Naive thymus-derived CD8-positive, alpha-beta T cell (primary cell): ENCODE results near the gene RERE. TPM values are rescaled to one million over a fixed set of nuclear protein-coding genes. Genes with fewer than 3 reads are reported as not detected.

Experiments
- microRNA-seq: library from miRNA; unstranded; fragments of <30 nt; microRNA quantifications from one replicate; pipeline ENCODE4 v1.2.0, GENCODE V29; 2022; ENCODE audit warnings: borderline microRNAs expressed
- polyA plus RNA-seq, 3 donors: library from polyadenylated mRNA; unstranded; fragments of 300-500 nt; fragmentation: Illumina TruSeq; gene quantifications; one replicate each; pipeline ENCODE4 v1.2.3, GENCODE V29; 2021
- total RNA-seq, 8 experiments: library from RNA in 2 of 8; stranded (reverse) in 2 of 8; gene quantifications; one replicate each; pipeline ENCODE4 v1.2.3 and lab custom pipeline; 2021 to 2026

Gene RERE
- total and polyA plus RNA-seq, 5 experiments from 2014 or later = 4.1 to 84.2 (median 8.8) TPM

Small RNAs within 50 kb of the gene (microRNA-seq; reads per million reads assigned to microRNA genes)
- gene MIR6728 = not detected

Other genes starting within 250 kb of the RERE start
- 100 to 1,000 TPM; 225 to 228 TPM for gene ENO1, start 61.0 kb upstream of the RERE start, total RNA-seq
- 1,000 to 10,000 TPM in 2 of 3 donors, 100 to 1,000 TPM in 1; 873 to 1,190 (median 1,047) TPM for gene ENO1, start 61.0 kb upstream of the RERE start, polyA plus RNA-seq
- 10 to 100 TPM; 11.3 to 11.5 TPM for gene CA6, start 128.2 kb upstream of the RERE start, total RNA-seq
- gene CA6, start 128.2 kb upstream of the RERE start, polyA plus RNA-seq = 10 to 100 TPM in 2 of 3 donors, 1 to 10 TPM in 1; 5.9 to 53.7 (median 17.1) TPM
- not detected for gene SLC2A7, start 208.8 kb upstream of the RERE start, total RNA-seq
- gene SLC2A7, start 208.8 kb upstream of the RERE start, polyA plus RNA-seq = under 1 TPM in 2 of 3 donors, not detected in 1; 0.16 to 0.20 TPM